ENCODE results near the gene PAPPA.

DNA sequence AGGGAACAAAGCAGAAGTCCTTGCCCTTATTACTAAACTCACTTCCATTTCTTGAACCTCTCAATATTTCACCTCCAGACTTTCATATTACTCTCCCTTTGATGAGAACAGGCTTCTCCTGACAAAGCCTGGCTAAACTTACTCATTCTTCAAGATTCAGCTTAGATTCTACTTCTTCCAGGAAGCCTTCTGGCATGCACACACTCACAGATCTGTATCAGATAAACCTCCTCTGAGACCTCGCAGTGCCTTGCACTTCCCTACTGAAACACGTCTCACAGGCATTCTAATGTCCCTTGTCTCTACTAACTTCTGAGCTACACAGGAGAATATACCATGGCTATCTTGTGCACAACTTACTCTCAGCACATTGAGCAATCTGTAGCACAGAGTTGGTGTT lies 16.6 kb upstream of the PAPPA start:
- TF ChIP-seq, protein P1, sequence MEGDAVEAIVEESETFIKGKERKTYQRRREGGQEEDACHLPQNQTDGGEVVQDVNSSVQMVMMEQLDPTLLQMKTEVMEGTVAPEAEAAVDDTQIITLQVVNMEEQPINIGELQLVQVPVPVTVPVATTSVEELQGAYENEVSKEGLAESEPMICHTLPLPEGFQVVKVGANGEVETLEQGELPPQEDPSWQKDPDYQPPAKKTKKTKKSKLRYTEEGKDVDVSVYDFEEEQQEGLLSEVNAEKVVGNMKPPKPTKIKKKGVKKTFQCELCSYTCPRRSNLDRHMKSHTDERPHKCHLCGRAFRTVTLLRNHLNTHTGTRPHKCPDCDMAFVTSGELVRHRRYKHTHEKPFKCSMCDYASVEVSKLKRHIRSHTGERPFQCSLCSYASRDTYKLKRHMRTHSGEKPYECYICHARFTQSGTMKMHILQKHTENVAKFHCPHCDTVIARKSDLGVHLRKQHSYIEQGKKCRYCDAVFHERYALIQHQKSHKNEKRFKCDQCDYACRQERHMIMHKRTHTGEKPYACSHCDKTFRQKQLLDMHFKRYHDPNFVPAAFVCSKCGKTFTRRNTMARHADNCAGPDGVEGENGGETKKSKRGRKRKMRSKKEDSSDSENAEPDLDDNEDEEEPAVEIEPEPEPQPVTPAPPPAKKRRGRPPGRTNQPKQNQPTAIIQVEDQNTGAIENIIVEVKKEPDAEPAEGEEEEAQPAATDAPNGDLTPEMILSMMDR (IDR thresholded peaks at IDR 0.05; ENCODE audit: low read depth, low read length), result no peak
- TF ChIP-seq, protein P2, sequence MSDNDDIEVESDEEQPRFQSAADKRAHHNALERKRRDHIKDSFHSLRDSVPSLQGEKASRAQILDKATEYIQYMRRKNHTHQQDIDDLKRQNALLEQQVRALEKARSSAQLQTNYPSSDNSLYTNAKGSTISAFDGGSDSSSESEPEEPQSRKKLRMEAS (IDR thresholded peaks at IDR 0.05; ENCODE audit: low read depth, low read length), result no peak
- TF ChIP-seq POLR2A (IDR thresholded peaks at IDR 0.05; ENCODE audit: extremely low read depth, insufficient read length), result no peak
